GM23338 (cell line): ENCODE measurements around the gene GUCY1A1. TPM values are rescaled to one million over a fixed set of nuclear protein-coding genes. Genes with fewer than 3 reads are reported as not detected.

ENCODE experiments used
- ATAC-seq: fragments of 200-7000 bp; cut with Tn5 transposase; 3 replicates; pipeline ENCODE4 v1.9.1; 2020
- DNase-seq: peaks from one replicate; pipeline ENCODE4 v3.0.0-alpha.2; 2015; ENCODE audit warnings: low spot score
- H2AFZ ChIP-seq: fragments of 200-600 bp; sonication (generic); 2 replicates; pipeline ENCODE4 v1.8.0; 2016; ENCODE audit warnings: antibody characterized with exemption, mild to moderate bottlenecking, moderate library complexity
- H3F3A ChIP-seq: fragments of 200-600 bp; sonication (generic); replicated peaks from 2 replicates; pipeline ENCODE4 v1.8.0; 2017; ENCODE audit warnings: antibody characterized with exemption, mixed run types, low read depth
- H3K27ac ChIP-seq: fragments of 200-600 bp; sonication (generic); 2 replicates; pipeline ENCODE4 v1.6.1; 2016; ENCODE audit warnings: low read depth
- H3K27me3 ChIP-seq: fragments of 200-600 bp; sonication (generic); 2 replicates; pipeline ENCODE4 v1.8.0; 2016; ENCODE audit warnings: mild to moderate bottlenecking, mixed run types, moderate library complexity; ENCODE audit not compliant: insufficient read depth
- H3K36me3 ChIP-seq: fragments of 200-600 bp; sonication (generic); 2 replicates; pipeline ENCODE4 v1.8.0; 2016; ENCODE audit warnings: mild to moderate bottlenecking; ENCODE audit not compliant: insufficient read depth
- H3K4me1 ChIP-seq: fragments of 200-600 bp; sonication (generic); 2 replicates; pipeline ENCODE4 v1.8.0; 2016; ENCODE audit warnings: mild to moderate bottlenecking, moderate library complexity; ENCODE audit not compliant: insufficient read depth
- H3K4me2 ChIP-seq: fragments of 200-600 bp; sonication (generic); 2 replicates; pipeline ENCODE4 v1.7.1; 2017; ENCODE audit warnings: mixed run types
- H3K4me3 ChIP-seq: fragments of 200-600 bp; sonication (generic); 2 replicates; pipeline ENCODE4 v1.6.1; 2016; ENCODE audit warnings: mixed run types
- H3K79me2 ChIP-seq: fragments of 200-600 bp; sonication (generic); replicated peaks from 2 replicates; pipeline ENCODE4 v1.8.0; 2017; ENCODE audit warnings: mild to moderate bottlenecking; ENCODE audit not compliant: insufficient read depth
- H3K9me2 ChIP-seq: fragments of 200-600 bp; sonication (generic); 2 replicates; pipeline ENCODE4 v1.8.0; 2017; ENCODE audit not compliant: insufficient read depth
- H4K20me1 ChIP-seq: fragments of 200-600 bp; sonication (generic); replicated peaks from 2 replicates; pipeline ENCODE4 v1.8.0; 2017; ENCODE audit warnings: mild to moderate bottlenecking; ENCODE audit not compliant: insufficient read depth
- H3K27ac Mint-ChIP-seq: 2 replicates; pipeline ENCODE4 v1.8.0; 2020; ENCODE audit warnings: inconsistent platforms, mild to moderate bottlenecking, moderate library complexity, mixed read lengths
- H3K27me3 Mint-ChIP-seq: 3 replicates; pipeline ENCODE4 v1.8.0; 2022; ENCODE audit warnings: low read depth, mild to moderate bottlenecking, moderate library complexity, mixed read lengths, inconsistent platforms; ENCODE audit not compliant: insufficient read depth, poor library complexity
- H3K36me3 Mint-ChIP-seq: 3 replicates; pipeline ENCODE4 v1.8.0; 2021; ENCODE audit warnings: low read depth, mild to moderate bottlenecking, inconsistent platforms, moderate library complexity, mixed read lengths
- H3K4me1 Mint-ChIP-seq: 3 replicates; pipeline ENCODE4 v1.8.0; 2020; ENCODE audit warnings: mild to moderate bottlenecking, inconsistent platforms, mixed read lengths
- H3K4me3 Mint-ChIP-seq: 3 replicates; pipeline ENCODE4 v1.8.0; 2021; ENCODE audit warnings: moderate library complexity, mild to moderate bottlenecking, inconsistent platforms, mixed read lengths
- H3K9me3 Mint-ChIP-seq: 3 replicates; pipeline ENCODE4 v1.8.0; 2020; ENCODE audit warnings: moderate library complexity, mild to moderate bottlenecking, inconsistent platforms, mixed read lengths
- ETS1 ChIP-seq: IDR thresholded peaks from 2 replicates; pipeline ENCODE4 v1.6.1; 2016; ENCODE audit warnings: antibody characterized with exemption
- EZH2phosphoT487 ChIP-seq: fragments of 200-600 bp; sonication (generic); IDR thresholded peaks from one replicate; pipeline ENCODE4 v1.8.1; 2018; ENCODE audit warnings: antibody characterized with exemption; ENCODE audit not compliant: unreplicated experiment
- JUNB ChIP-seq: IDR thresholded peaks from one replicate; pipeline ENCODE4 v1.6.1; 2016; ENCODE audit warnings: antibody characterized with exemption; ENCODE audit not compliant: unreplicated experiment
- POLR2AphosphoS5 ChIP-seq: IDR thresholded peaks from 2 replicates; pipeline ENCODE4 v1.6.1; 2016; ENCODE audit warnings: antibody characterized with exemption, low read depth
- REST ChIP-seq: IDR thresholded peaks from one replicate; pipeline ENCODE4 v1.6.1; 2018; ENCODE audit warnings: antibody characterized with exemption; ENCODE audit not compliant: unreplicated experiment
- STAT1 ChIP-seq: IDR thresholded peaks from one replicate; pipeline ENCODE4 v1.6.1; 2016; ENCODE audit warnings: antibody characterized with exemption; ENCODE audit not compliant: unreplicated experiment
- polyA plus RNA-seq: library from polyadenylated mRNA; unstranded; fragments of >200 nt; fragmentation: Nextera tagmentation; extraction: Ambion mirVana; gene quantifications from 2 replicates; pipeline ENCODE4 v1.2.1, GENCODE V29; 2016
- total RNA-seq: library from RNA; depleted of rRNA; stranded (reverse); fragments of >200 nt; shearing (Covaris generic); gene quantifications from 2 replicates; pipeline ENCODE4 v1.2.3, GENCODE V29; 2014

GUCY1A1 gene
- total and polyA plus RNA-seq, 2 experiments from 2014 or later: not detected

- Mint-ChIP-seq H3K27ac (no peak overlapping the region), H3K27me3 (no peaks in the 10 kb centered on the region)
- no peak overlapping the region for H2AFZ ChIP-seq
These were observed 37.3 kb upstream of the GUCY1A1 start for GRCh38 chr4:155629183-155629825.

GRCh38 chr4:155629956-155630355 lies 36.7 kb upstream of the GUCY1A1 start:
- no peaks in the 10 kb centered on the region for H3K36me3 Mint-ChIP-seq
- H2AFZ ChIP-seq: no peak overlapping the region
- H3K36me3 ChIP-seq: no peaks in the 10 kb centered on the region
- no peak overlapping the region for H3K27ac ChIP-seq
- H3K27me3 Mint-ChIP-seq: no peaks in the 10 kb centered on the region
- no peaks in the 10 kb centered on the region; the same call in 2 of the 3 replicates for H3K9me3 Mint-ChIP-seq
- ATAC-seq: no peak
- H3K4me3 ChIP-seq: no peak overlapping the region
- H3K9me2 ChIP-seq: no peaks in the 10 kb centered on the region
- no peaks in the 10 kb centered on the region for H4K20me1 ChIP-seq
- H3K4me1 Mint-ChIP-seq: no peaks in the 10 kb centered on the region
- H3K27ac Mint-ChIP-seq: no peak overlapping the region
- H3K27me3 ChIP-seq: no peaks in the 10 kb centered on the region
- no peak for DNase-seq
- no peaks in the 10 kb centered on the region for H3F3A ChIP-seq
- H3K79me2 ChIP-seq: no peaks in the 10 kb centered on the region
- H3K4me1 ChIP-seq: no peaks in the 10 kb centered on the region
- no peak overlapping the region for H3K4me2 ChIP-seq
- no peak overlapping the region for H3K4me3 Mint-ChIP-seq
- TF ChIP-seq POLR2AphosphoS5: no peak
- TF ChIP-seq EZH2phosphoT487: no peak
- TF ChIP-seq REST: no peak
- no peak for TF ChIP-seq ETS1
- TF ChIP-seq STAT1: no peak
- no peak for TF ChIP-seq JUNB

More at GRCh38 chr4:155629183-155629825, 37.3 kb upstream of the GUCY1A1 start:
- Mint-ChIP-seq H3K4me3 (no peak overlapping the region), H3K36me3 (no peaks in the 10 kb centered on the region), H3K9me3 (no peaks in the 10 kb centered on the region; the same call in 2 of the 3 replicates), H3K4me1 (no peaks in the 10 kb centered on the region)
- Histone ChIP-seq H3K36me3 (no peaks in the 10 kb centered on the region), H3K4me1 (no peaks in the 10 kb centered on the region), H4K20me1 (no peaks in the 10 kb centered on the region), H3K27ac (no peak overlapping the region), H3K4me2 (no peak overlapping the region), H3K27me3 (no peaks in the 10 kb centered on the region), H3K9me2 (no peaks in the 10 kb centered on the region), H3K4me3 (no peak overlapping the region), H3K79me2 (no peaks in the 10 kb centered on the region), H3F3A (no peaks in the 10 kb centered on the region)
- DNase-seq (no peak), ATAC-seq (no peak)
- TF ChIP-seq REST (no peak), STAT1 (no peak)
